ENCODE data around the gene IL23R.

IL23R gene, protein sequence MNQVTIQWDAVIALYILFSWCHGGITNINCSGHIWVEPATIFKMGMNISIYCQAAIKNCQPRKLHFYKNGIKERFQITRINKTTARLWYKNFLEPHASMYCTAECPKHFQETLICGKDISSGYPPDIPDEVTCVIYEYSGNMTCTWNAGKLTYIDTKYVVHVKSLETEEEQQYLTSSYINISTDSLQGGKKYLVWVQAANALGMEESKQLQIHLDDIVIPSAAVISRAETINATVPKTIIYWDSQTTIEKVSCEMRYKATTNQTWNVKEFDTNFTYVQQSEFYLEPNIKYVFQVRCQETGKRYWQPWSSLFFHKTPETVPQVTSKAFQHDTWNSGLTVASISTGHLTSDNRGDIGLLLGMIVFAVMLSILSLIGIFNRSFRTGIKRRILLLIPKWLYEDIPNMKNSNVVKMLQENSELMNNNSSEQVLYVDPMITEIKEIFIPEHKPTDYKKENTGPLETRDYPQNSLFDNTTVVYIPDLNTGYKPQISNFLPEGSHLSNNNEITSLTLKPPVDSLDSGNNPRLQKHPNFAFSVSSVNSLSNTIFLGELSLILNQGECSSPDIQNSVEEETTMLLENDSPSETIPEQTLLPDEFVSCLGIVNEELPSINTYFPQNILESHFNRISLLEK

DNA sequence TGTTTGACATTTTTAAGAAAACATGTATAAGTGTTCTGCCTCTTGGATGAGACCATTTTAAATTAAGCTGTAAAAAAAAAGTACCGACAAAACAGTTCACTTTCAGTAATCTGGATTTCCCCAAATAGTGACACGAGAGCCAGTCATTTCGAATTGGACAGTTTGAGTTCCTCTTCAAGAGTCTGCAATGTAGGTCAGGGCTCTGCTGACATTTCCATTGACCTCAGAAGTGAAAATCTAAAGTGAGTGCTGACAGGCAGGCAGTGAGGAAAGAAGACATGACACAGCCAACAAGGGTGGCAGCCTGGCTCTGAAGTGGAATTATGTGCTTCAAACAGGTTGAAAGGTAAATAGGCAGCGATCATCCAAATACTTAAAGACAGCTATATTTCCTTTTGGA, at the start of gene IL23R:
IL23R (plus strand) TSS at position 259 of the 400 bp plus-strand sequence. CDS start 1,667 bp downstream, outside the sequence.
- TF ChIP-seq, protein P1, sequence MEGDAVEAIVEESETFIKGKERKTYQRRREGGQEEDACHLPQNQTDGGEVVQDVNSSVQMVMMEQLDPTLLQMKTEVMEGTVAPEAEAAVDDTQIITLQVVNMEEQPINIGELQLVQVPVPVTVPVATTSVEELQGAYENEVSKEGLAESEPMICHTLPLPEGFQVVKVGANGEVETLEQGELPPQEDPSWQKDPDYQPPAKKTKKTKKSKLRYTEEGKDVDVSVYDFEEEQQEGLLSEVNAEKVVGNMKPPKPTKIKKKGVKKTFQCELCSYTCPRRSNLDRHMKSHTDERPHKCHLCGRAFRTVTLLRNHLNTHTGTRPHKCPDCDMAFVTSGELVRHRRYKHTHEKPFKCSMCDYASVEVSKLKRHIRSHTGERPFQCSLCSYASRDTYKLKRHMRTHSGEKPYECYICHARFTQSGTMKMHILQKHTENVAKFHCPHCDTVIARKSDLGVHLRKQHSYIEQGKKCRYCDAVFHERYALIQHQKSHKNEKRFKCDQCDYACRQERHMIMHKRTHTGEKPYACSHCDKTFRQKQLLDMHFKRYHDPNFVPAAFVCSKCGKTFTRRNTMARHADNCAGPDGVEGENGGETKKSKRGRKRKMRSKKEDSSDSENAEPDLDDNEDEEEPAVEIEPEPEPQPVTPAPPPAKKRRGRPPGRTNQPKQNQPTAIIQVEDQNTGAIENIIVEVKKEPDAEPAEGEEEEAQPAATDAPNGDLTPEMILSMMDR (IDR thresholded peaks at IDR 0.05; ENCODE audit: insufficient read depth, low read depth, low read length, missing control alignments) = no peak
- H3K4me3 ChIP-seq (ENCODE audit: low read depth, low read length) = peak within 1 kb of the TSS; percentile 25; the same call in 1 of the 2 replicates
- peak; percentile 93 for DNase-seq (ENCODE audit: low read depth)

DNA sequence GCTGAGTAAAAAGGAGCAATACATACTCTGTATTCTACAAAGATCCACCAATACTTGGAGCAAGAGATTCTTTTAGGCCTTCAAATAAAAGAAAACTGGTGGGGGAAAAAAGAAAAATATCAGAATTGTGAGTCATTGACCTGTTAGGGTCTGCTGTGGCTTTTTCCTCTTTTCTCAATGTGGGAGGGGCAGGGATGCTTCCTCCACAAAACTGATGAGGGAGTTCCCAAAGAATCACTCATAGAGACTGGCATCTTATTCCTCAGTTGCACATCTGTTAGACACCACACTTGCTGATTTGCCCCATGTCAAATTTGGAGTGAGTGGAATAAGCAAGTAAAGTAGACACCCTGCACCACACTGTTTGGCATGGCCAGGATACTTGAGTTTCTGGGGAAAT, 48.1 kb upstream of the IL23R start:
- DNase-seq (ENCODE audit: low read depth) = no peak
- TF ChIP-seq, protein P1 (IDR thresholded peaks at IDR 0.05; ENCODE audit: insufficient read depth, low read depth, low read length, missing control alignments) = no peak
- H3K4me3 ChIP-seq (ENCODE audit: low read depth, low read length) = no peak overlapping the region

DNA sequence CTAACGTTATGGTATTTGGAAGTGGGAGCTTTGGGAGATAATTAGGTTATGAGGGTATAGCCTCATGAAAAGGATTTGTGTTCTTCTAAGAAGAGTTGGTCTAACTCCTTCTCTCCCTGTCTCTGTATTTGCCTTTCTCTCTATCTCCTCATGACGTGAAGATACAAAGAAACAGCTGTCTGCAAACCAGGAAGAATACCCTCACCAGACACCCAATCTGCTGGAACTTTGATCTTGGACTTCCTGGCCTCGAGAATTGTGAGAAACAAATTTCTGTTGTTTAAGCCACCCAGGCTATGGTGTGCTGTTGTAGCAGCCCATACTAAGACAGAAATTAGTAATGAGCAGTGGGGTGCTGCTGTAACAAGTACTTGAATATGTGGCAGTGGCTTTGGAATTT, 47.6 kb upstream of the IL23R start:
- no peak for DNase-seq (ENCODE audit: low read depth)
- no peak overlapping the region for H3K4me3 ChIP-seq (ENCODE audit: low read depth, low read length)
- TF ChIP-seq, protein P1 (IDR thresholded peaks at IDR 0.05; ENCODE audit: insufficient read depth, low read depth, low read length, missing control alignments) = no peak

DNA sequence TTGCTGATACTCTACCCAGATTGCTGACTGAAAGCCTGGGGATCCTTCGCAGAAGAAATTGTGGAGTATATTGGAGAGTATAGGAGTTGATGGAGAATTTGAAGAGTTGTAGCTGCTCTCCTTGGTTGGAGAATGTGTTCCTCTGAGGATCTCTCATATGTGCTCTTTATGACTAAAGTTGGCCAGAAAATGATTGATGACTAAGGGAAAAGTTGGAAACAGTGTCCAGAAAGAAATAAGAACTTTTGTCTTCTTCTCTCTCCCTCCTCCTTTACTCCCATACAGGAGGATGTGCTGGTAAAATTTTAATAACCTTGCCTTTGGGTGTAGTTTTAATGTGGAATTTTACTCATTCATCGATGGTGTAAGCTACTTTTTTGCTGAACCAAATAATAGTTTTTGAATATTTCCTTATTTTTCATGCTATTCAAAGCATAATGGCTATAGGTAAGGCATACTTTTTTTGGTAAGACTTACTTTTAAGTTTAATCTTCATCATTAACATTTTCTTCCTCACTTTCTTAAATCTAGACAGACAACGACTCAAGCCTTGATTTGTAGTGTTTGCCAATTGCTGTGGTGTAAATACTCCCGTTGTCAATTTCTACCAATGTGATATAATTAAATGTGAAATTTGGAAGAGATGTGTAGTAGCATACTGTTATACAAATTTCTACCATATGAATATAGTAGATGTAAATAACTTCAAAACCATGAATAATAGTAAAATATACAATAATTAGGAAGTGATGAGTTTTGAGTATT, 45.2 kb upstream of the IL23R start:
- no peak overlapping the region for H3K4me3 ChIP-seq (ENCODE audit: low read depth, low read length)
- TF ChIP-seq, protein P1 (IDR thresholded peaks at IDR 0.05; ENCODE audit: insufficient read depth, low read depth, low read length, missing control alignments) = no peak
- DNase-seq (ENCODE audit: low read depth) = no peak

DNA sequence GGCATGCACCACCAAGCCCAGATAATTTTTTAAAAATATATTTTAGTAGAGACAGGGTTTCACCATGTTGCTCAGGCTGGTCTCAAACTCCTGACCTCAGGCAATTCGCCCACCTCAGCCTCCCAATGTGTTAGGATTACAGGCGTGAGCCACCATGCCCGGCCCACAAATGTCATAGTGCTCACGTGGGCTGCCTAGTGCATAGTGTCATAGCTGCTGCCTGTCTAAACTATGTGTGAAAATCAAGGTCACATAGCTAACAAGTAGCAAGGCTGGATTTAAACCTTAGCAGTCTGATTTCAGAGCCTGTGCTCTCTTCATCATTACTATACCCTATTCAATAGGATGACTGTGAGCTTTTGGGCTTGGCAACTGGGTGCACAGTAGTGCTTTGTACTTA, 41.8 kb upstream of the IL23R start:
- H3K4me3 ChIP-seq (ENCODE audit: low read depth, low read length) = no peak overlapping the region
- DNase-seq (ENCODE audit: low read depth) = no peak
- TF ChIP-seq, protein P1 (IDR thresholded peaks at IDR 0.05; ENCODE audit: insufficient read depth, low read depth, low read length, missing control alignments) = no peak

DNA sequence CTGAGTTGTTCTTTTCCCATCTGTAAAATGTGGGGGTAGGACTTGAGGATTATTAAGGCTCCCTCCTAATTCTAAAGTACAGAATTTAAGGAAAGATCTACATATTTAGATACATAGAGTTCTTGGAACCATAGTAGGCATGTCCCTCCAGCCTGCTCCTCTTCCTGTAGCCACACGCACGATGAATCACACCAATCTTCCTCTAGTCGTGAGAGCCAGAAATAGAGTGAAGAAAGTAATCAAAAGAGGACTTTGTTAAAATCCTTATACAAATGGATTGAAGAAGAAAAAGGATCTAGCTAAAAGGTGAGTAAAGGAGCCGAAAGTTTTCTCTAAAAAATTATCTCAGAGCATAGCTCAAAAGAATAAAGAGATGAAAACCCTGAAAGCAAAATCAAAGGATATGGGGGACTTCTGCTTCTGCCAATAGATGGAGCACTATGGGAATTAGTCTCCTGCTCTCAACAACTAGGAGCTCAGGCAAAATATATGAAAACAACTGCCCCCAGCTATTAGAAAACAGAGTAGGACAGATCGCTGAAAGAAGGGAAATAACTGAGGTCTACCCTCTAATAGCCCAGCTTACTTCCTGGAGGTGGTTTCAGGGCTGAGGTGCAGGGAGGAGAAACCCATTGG, 40.0 kb upstream of the IL23R start:
- DNase-seq (ENCODE audit: low read depth) = no peak
- TF ChIP-seq, protein P1 (IDR thresholded peaks at IDR 0.05; ENCODE audit: insufficient read depth, low read depth, low read length, missing control alignments) = no peak
- H3K4me3 ChIP-seq (ENCODE audit: low read depth, low read length) = no peak overlapping the region

All from GM12865 (cell line).